HG03469 (cell line): ENCODE measurements around the gene CDC42BPB.

Source experiments
- ATAC-seq: cut with Tn5 transposase; IDR thresholded peaks from one replicate; pipeline ENCODE4 v1.9.1; 2021; ENCODE audit warnings: mild to moderate bottlenecking, moderate library complexity, moderate number of reproducible peaks; ENCODE audit not compliant: unreplicated experiment

Gene CDC42BPB

DNA sequence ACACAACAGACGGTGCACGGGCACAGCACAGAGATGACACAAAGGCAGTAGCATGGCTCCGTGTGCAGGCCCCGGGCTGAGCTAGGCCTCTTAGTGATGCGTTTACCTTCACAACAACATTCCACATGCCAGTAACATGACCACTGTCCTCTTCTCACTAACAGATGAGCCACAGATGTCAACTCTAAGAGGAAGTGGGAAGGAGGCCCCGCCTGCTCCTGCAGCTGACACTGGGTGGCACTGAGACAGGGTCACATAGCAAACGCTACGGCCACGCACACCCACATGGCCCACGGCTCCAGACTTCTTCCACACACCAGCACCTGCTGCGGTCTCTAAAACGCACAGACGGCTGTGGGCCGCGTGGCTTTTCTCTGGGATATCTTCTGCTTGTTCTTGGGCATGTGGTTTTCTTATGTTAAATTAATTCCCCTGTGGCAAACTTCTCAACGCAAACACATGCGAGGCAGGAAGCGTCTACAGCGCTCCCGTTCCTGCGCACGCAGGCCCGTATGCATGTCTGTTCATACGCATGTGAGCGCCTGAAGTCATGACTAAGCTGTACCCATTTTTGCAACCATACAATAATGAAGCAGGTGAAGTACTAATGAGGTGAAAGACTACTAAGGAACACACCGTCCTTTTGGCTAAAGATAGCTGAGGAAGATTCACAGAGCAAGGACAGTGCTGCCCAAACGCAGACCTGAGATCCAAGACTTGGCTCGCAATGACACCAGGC lies 108.1 kb downstream of the CDC42BPB start:
- no peak for ATAC-seq

DNA sequence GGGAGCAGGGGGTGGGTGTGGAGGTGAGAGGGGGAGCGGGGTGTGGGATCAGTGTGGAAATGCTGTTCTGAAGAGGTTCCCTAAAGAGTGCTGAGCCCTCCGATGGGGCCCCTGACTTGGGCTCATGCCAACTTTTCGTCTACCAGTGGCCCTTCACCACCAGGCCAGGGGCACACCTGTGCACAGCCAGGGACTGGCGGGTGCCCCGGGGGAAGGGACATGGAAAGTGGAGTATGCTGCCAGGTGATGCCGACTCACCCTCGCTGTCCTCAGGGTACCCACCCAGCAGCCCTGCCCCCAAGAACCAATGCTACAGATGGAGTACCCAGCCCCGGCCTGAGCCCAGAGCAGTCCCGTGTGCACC lies 108.7 kb downstream of the CDC42BPB start:
- ATAC-seq = no peak

DNA sequence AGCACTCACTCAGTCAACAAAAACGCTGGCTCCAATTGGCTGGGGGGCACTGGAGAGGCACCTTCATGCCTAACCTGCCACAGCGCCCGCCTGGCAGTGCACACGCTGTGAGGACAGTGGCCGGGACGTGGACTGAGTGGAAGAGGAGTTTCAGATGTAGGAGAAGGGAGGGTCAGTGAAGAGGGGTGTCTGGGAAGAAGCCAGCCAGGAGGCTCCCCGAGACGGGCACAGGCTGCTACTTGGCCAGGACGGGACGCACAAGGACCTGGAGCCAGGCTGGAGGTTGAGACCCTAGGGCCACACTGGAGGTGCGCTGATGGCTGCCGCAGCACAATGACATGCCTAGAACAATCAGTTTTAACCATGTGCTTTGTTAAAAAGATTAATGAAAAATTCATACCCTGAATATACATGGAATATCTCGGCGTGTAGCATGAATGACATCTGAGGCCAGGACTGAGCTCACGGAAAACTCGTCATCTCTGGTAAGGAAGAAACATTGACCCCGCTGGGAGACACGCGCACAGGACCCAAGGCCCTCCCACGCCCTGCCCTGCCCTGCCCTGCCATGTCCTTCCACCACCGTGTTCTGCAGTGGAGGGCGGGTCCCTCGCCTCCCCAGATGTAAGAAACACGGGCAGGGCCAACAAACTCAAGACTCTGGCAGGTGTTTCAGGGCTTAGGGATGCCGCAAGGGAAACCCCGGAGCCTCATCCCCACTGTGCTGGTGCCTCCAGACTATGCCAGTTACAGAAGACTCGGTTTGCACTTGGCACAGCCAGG lies 109.8 kb downstream of the CDC42BPB start:
- ATAC-seq = no peak

DNA sequence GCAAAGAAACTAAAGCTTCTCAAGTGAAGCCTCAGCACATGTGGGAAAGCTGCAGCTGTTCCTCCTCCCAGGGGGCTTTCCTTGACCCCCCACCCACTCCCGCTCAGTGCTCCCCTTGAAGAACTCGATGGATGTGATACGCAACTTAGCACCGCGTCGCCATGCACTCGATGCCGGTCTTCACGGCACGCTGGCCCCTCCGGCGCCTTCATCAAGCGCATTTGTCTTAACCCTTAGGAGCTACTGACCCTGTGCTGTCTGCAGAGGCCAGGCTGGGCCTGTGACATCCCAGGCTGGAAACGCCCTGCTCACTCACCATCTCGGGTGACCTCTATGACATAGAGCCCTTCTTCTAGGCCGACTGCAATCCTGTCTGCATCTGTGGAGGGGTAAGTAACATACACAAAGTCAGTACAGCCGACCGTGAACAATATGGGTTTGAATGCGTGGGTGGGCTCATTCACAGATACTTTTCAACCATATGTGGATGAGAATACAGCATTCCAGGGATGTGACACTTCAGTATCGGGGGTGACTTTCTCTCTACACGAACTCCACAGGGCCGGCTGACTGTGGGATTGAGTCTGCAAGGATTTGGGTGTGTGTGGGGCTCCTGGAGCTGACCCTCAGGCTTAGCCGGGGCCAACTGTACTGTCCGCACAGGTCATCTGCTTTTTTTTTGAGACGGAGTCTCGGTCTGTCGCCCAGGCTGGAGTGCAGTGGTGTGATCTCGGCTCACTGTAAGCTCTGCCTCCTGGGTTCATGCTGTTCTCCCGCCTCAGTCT lies 111.8 kb downstream of the CDC42BPB start:
- no peak for ATAC-seq

DNA sequence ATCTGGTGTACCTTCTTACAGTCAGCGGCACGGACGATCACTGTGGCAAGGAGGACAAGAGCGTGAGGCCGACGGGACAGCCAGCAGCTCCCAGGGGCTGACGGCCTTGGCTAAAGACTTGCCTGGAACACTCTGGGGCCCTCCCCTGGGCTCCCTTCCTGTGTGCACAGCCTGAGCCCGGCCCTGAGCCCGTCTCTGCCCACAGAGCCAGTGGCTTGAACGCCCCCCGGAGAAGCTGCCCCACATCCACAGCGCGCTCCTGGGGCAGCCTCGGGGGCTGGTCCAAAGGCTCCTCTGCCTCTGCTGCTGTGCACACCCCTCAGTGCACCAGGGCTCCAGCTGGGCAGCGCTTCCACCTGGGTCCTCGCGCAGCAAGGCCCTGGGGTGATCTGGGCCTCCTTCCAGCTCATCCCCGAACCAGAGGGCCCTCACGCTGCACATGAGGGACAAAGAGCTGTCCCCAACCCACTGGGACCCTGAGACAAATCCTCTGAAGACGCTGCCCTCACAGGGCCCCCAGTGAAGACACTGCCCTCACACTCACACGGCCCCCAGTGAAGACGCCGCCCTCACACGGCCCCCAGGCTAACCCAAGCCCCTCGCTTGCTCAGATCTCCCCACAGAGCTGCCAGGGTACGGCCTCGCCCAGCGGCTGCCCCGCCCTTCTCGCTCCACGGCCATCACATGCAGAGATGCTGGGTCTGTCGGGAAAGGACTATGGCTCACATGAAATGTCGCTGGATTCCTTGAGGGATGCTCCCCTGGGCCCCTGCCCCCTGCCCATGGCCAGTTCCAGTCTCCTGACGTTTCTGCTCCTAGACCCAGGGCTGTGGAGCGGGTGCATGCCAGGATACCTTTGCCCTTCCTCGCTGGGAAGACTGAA lies 112.7 kb downstream of the CDC42BPB start:
- no peak for ATAC-seq

DNA sequence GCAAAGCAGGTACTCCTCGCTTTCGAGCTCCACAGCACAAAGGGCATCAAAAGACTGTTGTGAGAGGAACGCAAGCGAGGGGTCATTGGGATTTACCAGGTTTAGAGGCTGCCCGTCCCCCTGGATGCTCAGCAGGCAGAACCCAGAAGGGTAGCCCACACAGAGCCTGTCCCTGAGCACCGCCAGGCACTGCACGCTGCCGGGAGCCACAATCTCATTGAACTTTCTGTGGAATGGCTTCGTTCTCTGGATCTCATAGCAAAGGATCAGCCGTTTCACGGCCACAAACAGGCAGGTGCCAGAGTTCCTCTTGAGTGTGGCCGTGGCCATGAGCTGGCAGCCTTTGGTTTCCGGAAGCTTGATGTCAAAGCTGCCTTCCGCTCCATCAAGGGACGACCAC lies 113.4 kb downstream of the CDC42BPB start:
- ATAC-seq = no peak

DNA sequence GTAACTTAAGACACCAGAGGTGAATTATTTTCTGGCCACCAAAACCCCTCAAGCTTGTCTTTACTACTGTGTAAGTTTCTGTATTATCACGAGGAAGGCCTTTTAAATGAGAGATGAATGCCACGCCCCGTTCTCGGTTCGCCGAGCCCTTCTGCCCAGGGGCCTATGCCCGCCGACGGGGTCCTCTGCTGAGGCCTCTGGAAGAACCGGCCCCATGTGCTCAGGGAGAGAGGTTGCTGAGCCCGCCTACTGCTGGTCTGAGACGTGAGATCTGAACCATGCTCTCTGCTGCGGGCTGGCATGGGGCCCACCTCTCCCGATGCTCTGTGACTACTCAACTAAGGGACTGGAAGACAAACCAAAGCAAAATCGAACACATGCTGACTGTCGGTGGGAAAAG lies 113.9 kb downstream of the CDC42BPB start:
- no peak for ATAC-seq

DNA sequence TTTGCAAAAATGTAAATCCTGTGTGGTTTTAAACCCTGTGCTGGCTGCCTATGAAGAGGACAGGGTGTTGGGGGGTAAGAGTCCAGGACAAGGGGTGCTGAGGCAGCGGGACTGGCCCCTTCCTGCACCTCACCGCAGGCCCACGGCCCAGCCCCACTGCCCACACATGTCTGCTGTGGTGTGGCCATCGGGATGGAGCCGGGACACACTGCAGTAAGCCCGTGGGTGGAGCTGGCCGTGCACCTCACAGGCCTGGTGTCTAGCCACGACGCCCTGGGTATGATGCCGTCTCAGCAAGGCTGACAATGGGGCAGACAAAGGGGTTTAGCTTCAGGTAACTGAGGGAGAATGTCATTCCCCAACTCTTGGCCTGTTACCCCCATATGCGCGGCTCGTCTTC lies 115.3 kb downstream of the CDC42BPB start:
- ATAC-seq = no peak

DNA sequence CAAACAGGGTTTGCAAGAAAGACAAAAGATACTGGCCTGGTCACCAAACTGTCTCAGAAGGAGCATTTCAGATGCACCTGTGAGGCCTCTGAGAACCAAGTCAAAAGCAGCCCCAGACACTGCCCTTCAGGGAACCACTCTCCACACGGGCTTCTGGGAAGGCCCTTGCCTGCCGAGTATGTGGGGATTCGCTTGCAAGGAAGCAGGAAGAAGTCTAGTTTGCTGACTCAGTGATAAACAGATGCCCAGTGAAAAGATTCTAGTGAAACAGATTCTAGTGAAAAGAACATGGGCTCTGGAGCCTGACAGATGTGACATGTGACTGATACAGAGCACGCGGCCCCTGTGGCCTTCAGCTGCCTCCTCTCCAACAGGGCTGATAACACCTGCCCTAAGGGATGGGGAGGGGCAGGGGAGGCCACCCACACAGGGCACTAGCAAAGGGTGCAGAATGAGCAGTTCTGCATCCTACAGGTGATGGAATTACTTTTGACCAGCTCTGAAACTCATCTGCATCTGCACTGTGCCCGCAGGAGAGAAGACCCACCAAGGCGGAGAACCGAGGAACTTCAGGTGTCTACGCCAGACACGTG lies 115.8 kb downstream of the CDC42BPB start:
- ATAC-seq = no peak

DNA sequence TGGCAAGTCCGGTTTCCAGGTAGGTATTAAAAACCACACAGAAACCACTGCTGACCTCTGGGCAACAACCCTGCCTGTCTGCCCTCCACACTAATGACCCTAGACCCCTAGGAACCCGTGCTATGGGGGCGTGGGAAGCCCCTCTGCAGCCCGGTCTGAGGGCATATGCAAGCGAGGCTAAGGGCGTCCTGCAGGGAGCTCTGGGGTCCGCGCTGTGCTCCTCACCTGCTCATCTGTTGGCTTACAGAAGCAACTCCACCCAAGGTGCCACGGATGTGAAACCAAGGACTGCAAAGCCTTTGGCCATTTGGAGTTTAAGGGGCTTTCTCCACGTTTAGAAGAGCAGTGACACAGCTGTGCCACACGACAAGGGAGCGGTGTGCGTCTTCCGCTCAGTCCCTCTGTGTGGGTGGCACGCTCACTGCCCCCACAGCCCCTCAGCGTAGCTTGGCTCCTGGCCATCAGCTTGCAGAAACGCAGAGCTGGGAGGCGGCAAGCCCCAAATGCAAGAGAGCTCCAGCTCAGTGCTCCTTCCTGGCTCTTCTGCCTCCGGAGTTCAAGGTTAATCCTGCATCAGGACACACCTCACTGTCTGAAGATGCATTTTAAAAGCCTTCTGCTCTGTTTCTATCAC lies 116.5 kb downstream of the CDC42BPB start:
- ATAC-seq = no peak

DNA sequence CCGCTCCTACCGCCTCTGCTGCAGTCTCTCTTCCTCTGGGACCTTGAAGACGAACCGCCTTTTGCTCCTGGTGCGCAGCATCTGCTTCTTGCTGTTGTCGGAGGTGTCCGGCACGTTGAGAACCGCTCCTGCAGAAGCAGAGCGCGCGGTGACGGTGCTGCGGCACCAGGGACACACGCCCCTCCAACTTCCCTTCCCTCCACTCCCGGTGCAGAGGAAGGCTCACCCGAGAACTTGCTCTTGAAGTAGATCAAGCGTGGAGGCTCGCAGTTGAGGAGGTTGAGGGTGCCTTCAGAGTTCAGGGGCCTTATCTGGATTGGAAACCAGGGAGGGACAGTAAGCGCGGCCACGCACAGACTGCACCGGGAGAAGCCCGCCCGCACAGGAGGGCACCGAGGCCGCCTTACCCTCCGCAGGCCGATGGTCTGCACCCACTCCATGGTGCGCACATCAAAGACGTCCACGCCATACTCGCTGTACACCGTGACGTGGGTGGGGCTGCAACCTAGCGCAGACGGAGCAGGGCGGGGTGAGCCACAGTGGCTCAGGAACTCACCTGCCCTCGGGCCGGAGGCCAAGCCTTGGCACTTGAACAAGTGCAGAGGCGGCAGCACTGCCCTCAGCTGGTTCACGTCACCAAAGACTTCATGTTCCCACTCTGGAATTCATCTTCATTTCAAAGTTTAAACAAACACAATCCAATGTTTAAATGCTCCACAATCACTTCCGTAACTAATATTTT lies 117.4 kb downstream of the CDC42BPB start:
- no peak for ATAC-seq

DNA sequence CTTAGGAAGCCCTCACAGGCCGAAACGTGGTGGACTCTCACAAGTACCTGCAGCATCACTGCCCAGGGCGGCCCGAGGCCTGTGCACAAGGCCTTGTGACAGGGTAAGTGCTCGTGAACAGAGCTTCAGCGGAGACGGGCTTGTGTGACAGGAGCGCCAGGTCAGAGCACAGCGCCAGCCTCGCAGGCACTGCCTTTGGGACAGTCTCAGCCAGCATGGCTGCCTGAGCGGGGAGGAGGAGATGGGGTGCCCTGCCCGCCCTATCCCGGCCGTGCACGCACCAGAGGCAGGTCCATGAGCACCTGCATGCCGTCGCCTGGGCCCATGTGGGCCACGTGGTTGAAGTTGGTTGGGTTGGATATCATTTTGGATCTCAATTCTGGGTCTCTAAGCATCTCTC lies 118.0 kb downstream of the CDC42BPB start:
- ATAC-seq = no peak

DNA sequence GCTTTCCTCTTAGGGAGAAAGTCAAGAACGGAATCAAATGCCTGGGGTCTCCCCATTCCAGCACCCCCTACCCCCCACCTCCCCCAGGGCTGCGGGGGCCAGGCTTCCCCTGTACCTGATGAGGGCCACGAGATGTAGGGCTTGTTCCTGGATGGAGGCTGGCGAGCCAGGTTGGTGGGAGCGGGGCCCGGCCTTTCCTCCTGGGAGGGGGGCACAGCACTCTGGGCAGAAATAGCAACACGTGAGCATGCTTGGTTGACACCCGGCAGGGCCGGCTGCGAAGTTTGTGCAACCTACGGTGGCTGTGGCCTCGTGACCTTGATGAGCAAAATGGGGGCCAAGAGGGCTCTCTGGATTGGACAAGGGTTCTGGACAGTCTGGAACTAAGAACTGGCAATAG lies 119.2 kb downstream of the CDC42BPB start:
- no peak for ATAC-seq

DNA sequence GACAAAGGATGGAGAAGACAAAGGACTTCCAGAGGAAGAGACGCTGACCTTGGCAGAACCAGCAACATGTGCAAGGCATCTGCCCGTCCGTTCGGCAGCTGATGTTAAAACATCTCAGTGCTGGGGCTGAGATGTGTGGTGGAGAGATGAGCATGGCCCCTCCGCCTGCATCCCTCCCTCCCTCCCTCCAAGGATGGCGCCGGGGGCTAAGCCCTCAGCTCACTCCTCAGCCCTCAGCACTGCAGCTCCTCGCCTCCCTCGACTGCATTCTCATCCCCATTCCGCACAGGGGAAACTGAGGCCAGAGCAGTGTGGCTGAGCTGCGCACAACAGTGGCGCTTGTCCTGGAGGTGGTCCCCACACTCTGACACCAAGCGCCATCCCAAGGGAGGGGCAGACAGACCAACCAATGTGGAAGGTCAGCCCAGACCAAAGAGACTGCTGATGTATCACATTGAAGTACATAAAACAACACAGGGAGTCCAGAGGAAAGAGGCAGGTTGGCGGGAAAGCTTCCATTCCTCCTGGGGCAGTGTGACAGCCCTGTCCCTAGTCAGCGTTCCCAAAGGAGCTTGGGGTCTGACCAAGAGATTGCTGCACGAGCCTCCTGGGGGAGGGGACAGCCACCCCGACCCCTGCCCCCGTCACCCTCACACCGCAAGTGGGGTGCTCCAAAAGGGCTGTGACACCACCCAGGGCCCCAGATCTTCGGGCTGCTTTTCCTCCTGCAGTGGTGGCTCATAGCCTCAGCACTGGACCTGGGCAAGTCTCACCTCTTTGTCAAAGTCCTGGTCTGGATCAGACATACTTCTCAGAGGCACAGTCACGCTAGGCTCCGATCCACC lies 119.8 kb downstream of the CDC42BPB start:
- ATAC-seq = no peak

DNA sequence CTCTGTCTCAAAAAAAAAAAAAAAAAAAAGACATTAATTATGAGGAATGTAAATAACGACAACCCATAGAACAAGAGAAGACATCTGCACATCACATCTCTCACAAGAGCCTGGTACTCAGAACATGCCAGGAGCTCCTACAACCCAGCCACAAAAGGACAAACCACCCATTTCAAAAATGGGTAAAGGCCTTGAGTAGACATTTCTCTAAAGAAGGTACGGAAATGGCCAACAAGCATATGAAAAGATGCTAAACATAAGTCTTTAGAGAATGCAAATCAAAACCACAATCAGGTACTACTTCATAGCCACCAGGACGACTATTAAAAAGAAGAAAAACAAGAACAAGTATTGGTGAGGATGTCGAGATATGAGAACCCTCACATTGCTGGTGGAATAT lies 121.6 kb downstream of the CDC42BPB start:
- ATAC-seq = no peak

DNA sequence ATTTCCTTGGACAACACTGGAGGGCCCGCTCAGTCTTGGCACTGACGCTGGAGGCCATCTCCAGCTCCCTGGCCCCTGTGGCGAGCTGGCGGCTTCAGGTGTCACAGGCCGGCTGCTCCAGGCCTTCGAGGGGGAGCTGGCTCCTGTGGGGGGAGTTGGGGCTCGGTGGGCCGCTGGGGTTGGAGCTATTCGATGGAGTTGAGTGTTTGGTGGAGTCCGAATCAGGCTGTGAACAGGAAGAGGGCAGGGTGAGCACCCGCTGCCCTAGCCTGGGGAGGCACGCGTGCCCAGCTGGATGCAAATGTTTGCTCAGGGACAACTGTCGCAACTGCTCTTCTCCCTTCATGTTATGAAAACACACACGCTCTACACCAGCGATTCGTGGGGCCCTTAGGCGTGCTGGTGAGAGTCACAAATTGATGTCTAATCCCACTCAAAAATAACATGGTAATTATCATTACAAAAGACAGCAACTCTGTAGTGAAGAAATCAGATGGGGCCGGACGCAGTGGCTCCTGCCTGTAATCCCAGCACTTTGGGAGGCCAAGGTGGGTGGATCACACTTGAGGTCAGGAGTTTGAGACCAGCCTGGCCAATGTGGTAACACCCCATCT lies 123.6 kb downstream of the CDC42BPB start:
- ATAC-seq = no peak

DNA sequence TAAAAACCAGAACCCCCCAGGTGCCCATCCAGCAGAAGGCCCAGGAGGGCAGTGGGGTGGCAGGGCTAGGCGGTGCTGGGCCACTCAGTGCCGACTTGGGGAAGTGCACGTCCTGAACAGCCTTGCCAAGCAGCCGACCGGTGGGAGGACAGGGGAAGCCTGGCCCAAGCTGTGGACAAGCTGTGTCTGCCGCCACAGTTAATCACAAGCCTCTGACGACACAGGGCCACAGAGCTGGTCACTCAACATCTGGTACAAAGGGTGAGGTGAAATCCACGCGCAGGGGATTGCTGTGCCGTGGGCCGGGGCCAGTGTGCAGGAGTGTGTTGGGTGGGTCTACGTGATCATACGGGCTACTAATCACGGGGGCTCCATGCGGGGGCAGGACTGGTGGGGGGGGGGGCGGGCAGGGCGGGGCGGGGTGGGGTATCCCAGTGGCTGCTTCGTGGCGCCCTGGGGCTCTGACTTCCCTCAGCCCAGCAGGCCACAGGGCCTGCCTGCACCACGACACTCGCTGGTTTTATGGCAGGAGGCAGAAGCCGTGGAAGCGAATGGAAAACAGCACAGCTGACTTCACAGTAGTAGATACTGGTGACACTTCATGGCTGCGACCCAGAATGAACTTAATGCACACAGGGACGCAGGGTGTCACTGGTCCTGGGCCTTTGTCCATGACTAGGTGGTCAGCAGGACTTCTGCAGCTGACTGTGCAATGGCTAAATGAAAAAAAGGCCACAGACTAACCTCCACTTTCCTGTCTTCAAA lies 124.7 kb downstream of the CDC42BPB start:
- ATAC-seq = no peak
